HG03095 (cell line): ENCODE data around the gene CMTR1.
"Not testable (repeated sequence)": the region's sequence is repeated elsewhere in the genome, so short reads cannot be mapped to it uniquely, and the experiment has no call there.

Experiments
- ATAC-seq: cut with Tn5 transposase; IDR thresholded peaks from one replicate; pipeline ENCODE4 v1.9.1; 2021; ENCODE audit warnings: moderate library complexity; ENCODE audit not compliant: unreplicated experiment

CMTR1 gene

DNA sequence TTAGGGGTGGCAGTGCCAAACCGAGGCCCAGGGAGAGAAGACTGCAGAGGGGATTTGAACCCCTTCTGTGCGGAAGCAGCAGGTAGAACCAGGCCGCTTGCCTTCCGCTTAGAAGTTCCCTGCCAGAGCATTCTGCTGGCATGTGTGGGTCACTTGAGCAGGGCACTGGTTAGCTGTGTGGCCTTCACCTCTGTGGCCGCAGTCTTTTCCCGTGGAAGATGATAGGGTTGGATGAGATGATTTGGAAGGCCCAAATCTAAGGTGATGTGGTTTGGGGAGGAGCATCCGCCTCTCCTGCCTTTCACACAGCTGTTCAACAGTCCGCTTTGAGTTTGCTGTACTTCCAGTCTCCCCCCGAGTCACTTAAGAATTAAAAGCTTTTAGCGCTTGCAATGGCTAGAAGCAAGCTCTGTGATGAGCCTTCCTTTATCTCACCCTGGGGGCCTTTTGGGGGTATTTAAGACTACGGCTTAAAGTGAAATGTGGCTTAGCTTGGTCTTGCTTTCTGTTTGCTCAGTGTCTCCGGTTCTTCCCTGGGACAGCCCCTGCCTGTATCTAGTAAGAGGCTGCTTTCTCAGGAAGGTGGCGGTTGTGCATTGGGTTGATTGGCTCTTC lies 743 bp downstream of the CMTR1 start:
- ATAC-seq: peak; percentile 45

DNA sequence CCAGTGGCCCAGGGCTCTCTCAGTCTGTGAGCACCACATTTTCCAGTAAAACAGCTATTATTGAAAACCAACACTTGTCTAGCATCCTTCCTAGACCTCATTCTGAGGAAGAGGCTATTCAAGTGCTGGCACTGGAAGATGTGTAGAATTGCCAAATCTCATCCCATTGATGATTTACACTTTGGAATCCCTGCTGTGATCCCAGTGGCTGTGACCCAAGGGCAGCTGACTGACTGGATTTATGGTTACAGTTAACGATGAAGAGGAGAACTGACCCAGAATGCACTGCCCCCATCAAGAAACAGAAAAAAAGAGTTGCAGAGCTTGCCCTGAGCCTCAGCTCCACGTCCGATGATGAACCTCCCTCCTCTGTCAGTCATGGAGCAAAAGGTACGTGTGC lies 2.4 kb downstream of the CMTR1 start:
- ATAC-seq: no peak

DNA sequence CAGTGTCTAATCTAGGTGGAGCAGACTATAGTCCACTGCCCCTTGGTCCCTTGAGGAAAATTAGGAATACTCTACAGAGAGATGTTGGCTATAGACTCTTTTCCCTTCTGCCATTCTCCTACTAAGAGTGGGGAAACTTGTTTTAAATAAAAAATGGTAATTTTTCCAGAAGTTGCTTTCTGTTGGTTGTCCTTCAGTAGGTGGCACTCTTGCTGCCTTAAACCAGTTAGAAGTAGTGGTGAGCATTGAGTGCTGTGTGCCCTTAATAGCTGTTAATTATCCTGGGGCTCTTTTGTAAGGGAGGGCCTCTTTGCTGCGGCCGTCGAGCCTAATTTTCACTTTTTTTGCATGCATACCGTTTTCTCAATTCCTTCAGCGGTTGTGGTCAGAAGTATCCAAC lies 2.8 kb downstream of the CMTR1 start:
- ATAC-seq: no peak

DNA sequence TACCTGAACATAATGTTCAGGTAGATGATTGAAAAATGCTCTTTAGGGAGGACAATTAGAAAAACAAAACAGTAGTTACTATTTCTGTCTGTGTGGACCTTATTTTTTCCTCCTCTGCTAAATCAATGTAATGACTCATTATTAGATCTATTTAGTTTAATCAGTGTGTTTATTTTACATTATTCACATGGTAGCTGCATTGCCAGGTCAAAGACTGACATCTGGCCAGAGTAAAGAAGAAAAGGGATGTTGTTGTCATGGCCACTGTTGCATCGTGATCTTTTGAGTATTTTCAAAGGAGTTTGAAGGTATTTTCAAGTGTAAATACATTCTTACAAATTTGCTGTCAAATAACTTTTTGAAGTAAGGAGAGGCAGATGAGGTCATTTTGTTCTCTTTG lies 5.9 kb downstream of the CMTR1 start:
- ATAC-seq: no peak

DNA sequence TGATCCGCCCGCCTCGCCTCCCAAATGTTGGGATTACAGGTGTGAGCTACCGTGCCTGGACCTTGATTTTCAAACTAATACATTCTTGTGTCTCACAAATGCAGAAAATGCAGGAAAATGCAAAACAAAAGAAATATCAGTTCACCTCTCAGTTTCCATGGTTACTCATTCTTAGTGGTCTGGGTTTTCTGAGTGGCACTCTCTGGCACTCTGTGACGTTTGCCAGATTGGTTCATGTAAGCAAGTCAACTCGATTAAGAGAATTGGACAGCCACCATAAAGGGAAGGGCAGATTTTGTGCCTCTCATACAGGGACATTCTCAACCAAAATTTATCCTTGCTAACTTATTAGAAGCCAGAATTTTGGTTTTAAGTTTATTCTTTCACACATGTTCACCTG lies 8.6 kb downstream of the CMTR1 start:
- ATAC-seq: no peak

DNA sequence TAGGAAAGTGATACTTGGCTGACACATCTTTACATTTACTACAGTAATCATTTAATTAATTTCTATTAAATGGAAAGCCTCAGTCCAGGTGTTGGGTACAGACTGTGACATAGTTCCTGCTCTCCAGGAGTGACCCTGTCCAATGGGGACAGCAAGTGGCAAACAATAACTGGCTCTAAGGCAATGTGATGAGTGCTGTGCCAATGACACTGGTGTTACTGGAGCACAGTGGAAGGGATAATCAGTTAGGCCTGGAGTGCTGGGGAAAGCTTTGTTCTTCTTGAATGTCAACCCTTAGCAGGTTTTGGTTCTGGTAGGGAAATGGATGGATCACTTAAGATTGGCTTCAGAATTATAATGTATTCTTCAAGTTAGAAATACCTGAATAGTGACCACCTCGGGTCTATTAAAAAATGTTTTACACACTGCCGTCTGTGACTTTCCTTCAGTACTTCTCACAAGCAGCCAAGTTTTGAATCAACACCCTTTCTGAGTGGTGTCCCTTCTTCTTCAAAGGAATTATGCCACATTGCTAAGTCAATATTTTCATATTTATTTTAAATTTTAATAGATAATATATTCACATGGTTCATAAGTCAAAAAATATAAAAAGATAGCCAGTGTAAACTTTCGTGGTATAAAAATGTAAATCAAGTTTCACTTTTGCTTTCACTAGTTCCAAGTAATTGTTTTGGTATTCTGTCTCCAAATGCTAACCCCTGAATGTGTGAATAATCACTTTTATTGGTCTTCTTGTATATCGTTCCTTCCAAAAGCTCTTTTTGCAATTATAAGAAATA lies 9.6 kb downstream of the CMTR1 start:
- no peak for ATAC-seq

DNA sequence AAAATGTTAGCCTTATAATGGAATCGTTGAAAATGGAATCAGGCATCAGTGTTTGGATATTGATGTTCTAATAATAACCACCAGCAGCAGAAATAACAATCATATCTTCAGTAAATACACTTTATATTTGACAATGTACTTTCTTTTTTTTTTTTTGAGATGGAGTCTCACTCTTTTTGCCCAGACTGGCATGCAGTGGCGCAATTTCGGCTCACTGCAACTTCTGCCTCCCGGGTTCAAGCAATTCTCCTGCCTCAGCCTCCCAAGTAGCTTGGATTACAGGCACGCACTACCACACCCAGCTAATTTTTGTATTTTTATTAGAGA lies 10.2 kb downstream of the CMTR1 start:
- not testable (repeated sequence) for ATAC-seq

DNA sequence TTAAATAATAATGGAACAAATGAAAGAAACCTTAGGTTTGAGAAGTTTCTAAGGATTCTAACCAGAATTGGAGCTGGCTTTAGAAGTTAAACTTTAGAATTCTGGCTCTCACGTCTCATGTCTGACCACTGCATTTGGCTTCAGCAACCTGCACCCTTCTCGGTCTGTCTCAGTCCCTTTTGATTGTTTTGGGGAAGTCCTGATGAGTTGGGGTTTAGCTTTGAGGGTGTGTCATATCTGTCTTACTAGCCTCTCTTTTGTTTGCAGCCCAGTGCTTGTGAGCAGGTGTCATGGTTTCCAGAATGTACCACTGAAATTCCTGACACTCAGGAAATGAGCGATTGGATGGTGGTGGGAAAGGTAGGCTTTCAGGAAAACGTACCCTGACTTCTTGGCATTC lies 17.0 kb downstream of the CMTR1 start:
- no peak for ATAC-seq

DNA sequence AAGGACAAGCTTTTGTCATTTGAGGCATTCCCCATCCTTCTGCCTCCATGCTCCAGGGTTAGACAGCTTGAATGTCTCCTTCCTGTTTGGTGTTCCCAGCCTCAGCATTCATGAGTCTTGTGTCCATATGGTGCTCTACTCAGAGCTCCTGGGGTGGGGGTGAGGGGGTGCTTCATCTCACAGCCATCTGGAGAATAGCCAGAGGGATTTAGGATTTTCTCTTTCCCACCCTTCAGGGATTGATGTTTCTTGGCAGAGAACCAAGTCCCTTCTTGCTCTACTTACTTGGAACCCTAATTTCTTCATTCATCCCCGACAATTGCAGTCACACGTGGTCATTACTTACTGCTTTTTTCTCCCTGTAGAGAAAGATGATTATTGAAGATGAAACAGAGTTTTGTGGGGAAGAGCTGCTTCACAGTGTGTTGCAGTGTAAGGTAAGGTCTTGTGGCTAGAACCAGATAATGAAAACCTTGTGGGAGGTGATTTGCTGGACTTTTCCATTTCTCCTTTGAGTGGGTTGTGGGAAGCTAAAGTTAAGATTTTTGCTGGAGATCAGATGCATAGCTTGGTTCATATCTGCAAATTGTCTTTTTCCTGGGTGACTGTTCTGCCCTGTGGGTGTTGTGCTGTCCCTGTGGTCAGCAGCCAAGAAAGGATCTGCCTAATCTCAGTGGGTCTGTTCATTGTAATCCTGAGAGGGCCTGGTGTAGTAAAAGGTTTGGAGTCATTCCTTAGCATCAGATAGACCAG lies 18.6 kb downstream of the CMTR1 start:
- ATAC-seq: no peak

DNA sequence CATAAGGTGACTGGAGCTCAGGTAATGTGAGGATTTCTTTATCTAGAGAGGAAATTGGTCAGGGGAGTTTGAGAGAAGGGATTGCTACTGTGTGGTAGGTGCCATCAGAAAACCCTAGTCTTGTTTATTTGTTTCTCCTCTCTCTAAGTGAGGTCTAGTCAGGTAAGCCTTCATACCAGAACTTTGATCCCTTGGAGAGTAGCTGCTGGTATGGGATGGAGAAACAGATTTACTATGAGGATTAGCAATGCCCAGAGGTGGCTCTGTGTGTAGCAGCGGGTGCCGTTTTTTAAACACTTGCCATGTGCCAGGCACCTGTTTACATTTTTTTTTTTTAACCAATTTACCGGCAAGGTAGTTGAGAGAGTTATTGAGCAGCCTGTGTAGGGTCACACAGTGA lies 19.5 kb downstream of the CMTR1 start:
- ATAC-seq: no peak

DNA sequence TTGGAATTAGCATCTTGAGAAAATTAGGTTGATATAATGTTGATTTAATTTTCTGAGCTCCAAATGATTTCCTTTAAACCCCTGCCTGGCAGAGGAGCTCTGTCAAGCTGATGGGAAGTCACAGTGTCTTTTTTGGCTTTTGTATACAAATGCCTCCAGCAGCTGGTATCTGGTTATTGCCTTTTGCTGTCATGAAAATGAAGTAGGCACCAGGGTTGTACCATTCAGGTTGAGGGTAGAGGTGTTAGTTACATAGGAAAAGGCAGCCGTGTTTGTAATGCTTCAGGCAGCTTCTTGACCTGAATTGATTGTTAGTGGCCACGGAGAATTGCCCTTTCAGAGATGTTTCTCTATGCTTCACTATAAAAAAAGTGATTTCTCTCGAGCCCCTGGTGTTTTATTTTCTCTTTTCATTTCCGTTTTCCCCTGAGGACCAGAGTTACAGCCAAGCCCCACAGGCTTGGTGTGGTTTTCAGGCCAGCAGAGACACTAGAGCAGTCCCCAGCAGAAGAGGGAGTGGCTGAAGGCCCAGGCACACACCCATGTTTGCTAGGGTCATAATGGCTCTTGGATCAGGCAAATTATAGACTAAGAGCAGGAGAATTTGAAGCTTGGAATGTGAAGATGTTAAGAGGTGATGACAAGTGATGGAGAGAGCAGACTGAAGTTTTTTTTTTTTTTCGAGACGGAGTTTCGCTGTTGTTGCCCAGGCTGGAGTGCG lies 21.6 kb downstream of the CMTR1 start:
- ATAC-seq: no peak

DNA sequence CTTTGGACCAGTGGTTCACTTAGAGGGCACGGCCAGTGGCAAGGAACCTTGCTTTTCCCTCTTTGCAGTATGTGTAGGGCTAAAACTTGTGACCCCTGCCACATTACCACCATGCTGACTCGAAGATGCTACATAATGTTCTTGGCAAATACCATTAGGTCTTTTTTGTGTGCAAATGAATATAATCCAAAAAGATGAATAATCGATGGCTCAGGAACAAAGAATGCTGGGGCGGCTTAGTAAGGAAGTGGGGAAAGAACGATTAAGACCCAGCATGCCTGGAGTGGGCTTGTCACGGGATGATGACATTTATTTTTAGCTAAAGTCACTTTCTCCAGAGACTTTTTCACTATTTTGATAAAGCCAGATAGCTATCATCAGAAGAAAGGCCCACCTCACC lies 23.1 kb downstream of the CMTR1 start:
- no peak for ATAC-seq

DNA sequence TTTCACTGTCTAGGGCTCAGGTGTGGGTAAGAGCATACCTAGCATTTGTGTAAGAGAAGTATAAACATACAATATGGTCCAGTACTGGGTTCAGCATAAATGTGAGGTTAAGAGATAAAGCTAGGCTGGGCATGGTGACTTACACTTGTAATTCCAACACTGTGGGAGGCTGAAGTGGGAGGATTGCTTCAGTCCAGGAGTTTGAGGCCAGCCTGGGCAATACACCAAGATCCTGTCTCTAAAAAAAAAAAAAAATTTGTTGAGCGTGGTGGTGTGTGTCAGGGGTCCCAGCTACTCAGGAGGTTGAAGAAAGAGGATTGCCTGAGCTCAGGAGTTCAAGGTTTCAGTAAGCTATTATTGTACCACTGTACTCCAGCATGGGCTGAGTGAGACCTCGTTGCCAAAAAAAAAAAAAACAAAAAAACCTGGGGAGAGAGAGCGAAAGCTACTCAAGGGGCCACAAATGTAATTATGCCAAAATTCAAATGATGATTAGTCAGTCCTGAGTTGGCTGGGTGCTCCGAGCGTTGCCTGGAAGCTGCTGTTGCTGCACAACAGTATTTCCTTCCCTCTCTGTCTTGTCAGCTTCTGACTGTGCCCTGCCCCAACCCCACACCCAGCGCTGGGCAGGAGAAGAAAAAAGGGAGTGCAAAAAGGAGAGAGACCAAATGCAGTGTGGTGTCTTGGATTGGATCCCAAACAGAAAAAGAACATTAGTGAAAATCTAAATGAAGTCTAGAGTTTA lies 24.0 kb downstream of the CMTR1 start:
- ATAC-seq: no peak

DNA sequence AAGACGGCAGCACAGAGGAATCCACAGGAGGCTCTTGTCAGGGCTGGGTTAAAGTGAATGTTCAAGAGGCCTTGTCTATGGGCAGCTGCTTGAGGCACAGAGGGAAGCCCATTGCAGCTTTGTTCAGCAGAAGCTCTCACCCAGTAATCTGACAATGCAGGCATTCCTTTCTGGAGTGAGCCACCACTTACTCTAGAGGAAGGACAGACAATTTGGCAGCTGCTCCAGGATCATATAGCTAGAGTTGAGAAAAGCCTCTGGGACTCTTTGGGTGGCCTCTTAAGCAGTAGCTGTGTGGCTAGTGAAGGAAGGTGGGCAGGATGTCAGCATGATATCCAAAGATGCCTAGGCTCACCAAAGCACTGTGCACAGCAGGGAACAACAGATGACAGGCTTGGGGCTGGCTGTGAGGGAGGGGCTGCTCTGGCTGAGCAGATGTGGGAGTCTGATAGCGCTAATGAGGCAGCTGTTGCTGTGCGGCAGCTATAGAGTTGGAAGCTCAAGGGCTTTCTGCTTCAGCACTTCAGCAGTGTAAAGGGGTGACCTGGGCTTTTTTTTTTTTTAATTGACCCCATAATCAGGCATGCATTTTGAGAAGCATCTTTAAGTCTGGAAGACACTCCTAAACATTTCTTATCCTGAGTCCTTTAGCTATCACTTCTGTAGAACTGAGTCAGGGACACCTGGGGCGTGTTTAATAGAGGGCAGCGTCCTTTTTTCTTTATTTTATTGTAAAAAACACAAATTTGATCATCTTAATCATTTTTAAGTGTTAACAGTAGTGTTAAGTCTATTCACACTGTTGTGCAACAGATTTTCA lies 27.2 kb downstream of the CMTR1 start:
- ATAC-seq: no peak

DNA sequence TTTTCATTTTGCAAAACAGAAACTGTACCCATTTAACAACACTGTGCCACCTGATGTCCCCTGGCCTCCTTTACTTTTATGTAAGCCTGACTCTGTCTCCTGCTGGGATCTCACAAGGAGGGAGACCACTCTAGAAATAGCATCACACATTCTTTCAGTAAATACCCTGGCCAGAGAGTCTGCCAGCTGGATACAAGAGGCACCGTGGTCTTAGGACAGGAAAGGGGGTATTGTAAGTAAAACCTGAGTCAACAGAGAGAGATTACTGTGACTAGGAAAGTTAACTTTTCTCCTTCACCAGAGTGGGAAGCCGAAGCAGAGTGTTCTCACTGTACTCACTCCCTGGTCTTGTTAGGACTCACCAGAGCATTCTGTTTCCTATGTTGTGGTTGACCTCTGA lies 27.8 kb downstream of the CMTR1 start:
- no peak for ATAC-seq

DNA sequence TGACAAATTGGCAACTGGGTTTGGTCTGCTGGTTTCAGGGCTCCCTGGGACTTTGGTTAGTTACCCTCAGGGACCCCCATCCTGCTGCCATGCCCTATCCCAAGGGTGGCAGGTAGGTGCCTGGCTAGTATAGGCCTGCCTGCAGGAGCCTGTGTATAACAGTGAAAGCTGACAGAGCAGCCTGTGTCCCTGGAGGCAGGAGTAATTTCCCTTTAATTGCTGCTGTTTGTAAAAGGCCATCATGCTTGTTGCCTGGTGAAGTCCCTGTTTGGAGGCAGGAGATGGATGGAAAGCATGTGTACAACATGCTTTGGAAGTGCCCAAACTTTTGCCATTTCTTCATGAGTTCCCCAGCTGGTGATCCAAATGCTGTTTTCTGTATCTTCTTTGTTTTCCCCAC lies 30.1 kb downstream of the CMTR1 start:
- ATAC-seq: no peak

DNA sequence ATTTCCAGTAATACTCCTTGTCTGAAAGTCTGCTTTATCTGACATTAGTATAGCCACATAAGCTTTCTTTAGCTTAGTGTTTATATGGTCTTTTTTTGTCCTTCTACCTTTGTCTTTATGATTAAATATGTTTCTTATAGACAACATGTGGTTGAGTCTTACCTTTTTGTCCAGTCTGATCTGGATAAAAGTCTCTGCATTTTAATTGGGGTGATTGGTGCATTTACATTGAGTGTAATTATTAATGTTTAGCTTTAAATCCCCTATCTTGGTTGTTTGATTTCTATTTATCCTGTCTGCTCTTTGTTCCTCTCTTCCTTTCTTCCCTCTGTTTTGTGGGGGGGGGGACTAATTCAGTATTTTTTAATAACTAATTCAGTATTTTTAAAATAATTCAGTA lies 34.7 kb downstream of the CMTR1 start:
- ATAC-seq: no peak

DNA sequence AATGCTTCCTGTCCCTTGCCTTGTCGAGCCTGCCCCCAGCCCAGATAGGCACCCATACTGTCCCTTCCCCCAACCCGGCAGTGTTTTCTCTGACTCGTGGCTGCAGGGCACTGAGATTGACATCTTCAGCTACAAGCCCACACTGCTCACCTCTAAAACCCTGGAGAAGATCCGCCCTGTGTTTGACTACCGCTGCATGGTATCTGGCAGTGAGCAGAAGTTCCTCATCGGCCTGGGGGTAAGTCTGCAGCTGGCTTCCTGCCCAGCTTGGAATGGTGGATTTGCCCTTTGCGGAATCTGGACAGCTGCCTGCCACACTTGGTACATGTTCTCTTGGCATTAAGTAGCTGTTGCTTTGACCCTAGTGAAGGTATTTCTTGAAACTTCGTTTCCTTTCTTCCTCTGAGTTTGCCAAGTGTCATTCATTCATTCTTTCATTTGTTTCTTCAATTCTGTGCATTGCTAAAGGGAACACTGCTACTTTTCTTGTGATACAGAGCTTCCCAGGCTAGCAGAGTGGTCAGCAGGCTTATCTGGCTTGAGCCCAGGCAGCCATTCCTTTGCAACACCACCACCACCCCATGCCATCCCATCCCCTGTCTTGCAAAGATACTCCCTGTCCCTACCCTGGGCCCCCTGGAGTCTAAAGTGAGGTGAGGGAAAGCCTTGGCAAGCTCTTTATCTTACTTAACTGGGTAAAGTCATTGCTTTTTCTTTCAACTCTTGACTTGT lies 40.5 kb downstream of the CMTR1 start:
- no peak for ATAC-seq

DNA sequence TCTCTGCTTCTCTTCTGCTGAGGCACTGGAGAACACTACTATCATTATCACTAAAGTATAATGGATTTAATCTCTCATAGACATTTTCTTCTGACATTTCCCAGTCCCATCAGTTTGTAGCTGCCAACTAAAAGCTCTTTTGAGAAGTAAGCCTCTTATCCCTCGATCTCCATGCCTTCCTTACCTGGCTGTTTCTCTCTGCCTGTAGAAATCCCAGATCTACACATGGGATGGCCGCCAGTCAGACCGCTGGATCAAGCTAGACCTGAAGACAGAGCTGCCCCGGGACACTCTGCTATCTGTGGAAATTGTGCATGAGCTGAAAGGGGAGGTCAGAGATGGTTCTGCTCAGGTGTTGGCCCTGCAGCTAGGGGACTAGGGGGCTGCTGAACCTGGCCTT lies 41.3 kb downstream of the CMTR1 start:
- no peak for ATAC-seq
